Neural progenitor cell (in vitro differentiated cells): ENCODE results near the gene RNF187.

Experiments used
- EZH2 ChIP-seq: fragments of 200-600 bp; sonication (generic); IDR thresholded peaks from 2 replicates; pipeline ENCODE4 v1.6.1; 2017; ENCODE audit warnings: antibody characterized with exemption, mild to moderate bottlenecking, moderate library complexity
- EZH2phosphoT487 ChIP-seq: fragments of 200-600 bp; sonication (generic); IDR thresholded peaks from 2 replicates; pipeline ENCODE4 v1.6.1; 2017; ENCODE audit warnings: antibody characterized with exemption
- TF ChIP-seq, protein P1 (sequence below): fragments of 200-600 bp; sonication (generic); IDR thresholded peaks from 2 replicates; pipeline ENCODE4 v1.5.1; 2017; ENCODE audit warnings: antibody characterized with exemption, mild to moderate bottlenecking

DNA sequence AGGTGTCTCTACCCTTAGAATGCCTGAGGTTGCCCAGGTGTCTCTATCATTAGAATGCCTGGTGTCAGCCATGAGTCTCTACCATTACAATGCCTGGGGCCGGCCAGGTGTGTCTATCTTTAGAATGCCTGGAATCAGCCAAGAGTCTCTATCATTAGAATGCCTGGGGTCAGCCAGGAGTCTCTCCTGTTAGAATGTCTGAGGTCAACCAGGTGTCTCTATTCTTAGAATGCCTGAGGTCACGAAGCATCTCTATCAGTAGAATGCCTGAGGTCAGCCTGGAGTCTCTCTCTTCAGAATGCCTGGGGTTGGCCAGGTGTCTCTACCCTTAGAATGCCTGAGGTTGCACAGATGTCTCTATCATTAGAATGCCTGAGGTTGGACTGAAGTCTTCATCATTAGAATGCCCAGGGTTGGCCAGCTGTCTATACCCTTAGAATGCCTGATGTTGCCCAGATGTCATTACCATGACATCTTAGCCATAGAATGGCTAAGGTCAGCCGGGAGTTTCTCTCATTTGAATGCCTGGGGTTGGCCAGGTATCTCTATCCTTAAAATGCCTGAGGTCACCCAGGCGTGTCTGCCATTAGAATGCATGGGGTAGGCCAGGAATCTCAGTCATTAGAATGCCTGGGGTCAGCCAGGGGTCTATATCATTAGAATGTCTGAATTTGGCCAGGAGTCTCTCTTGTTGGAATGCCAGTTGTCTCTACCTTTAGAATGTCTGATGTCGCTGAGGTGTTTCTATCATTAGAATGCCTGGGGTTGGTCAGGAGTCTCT, 44.0 kb downstream of the RNF187 start:
- TF ChIP-seq, protein P1, sequence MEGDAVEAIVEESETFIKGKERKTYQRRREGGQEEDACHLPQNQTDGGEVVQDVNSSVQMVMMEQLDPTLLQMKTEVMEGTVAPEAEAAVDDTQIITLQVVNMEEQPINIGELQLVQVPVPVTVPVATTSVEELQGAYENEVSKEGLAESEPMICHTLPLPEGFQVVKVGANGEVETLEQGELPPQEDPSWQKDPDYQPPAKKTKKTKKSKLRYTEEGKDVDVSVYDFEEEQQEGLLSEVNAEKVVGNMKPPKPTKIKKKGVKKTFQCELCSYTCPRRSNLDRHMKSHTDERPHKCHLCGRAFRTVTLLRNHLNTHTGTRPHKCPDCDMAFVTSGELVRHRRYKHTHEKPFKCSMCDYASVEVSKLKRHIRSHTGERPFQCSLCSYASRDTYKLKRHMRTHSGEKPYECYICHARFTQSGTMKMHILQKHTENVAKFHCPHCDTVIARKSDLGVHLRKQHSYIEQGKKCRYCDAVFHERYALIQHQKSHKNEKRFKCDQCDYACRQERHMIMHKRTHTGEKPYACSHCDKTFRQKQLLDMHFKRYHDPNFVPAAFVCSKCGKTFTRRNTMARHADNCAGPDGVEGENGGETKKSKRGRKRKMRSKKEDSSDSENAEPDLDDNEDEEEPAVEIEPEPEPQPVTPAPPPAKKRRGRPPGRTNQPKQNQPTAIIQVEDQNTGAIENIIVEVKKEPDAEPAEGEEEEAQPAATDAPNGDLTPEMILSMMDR: no peak
- TF ChIP-seq EZH2phosphoT487 (no peak), EZH2 (no peak)
